GM18858 (cell line): ENCODE data around the gene RHBDF1.
"Not testable (repeated sequence)": the region's sequence is repeated elsewhere in the genome, so short reads cannot be mapped to it uniquely, and the experiment has no call there.

Experiments used
- ATAC-seq: cut with Tn5 transposase; IDR thresholded peaks from one replicate; pipeline ENCODE4 v1.9.1; 2021; ENCODE audit not compliant: unreplicated experiment

RHBDF1 gene

GRCh38 chr16:37511-37910, 34.9 kb downstream of the RHBDF1 start:
- ATAC-seq: no peak

GRCh38 chr16:36336-36984, 36.0 kb downstream of the RHBDF1 start:
- ATAC-seq: no peak

GRCh38 chr16:35678-36305, 36.6 kb downstream of the RHBDF1 start:
- no peak for ATAC-seq

GRCh38 chr16:35011-35677, 37.3 kb downstream of the RHBDF1 start:
- ATAC-seq: no peak

GRCh38 chr16:34648-34987, 37.8 kb downstream of the RHBDF1 start:
- ATAC-seq: no peak

DNA sequence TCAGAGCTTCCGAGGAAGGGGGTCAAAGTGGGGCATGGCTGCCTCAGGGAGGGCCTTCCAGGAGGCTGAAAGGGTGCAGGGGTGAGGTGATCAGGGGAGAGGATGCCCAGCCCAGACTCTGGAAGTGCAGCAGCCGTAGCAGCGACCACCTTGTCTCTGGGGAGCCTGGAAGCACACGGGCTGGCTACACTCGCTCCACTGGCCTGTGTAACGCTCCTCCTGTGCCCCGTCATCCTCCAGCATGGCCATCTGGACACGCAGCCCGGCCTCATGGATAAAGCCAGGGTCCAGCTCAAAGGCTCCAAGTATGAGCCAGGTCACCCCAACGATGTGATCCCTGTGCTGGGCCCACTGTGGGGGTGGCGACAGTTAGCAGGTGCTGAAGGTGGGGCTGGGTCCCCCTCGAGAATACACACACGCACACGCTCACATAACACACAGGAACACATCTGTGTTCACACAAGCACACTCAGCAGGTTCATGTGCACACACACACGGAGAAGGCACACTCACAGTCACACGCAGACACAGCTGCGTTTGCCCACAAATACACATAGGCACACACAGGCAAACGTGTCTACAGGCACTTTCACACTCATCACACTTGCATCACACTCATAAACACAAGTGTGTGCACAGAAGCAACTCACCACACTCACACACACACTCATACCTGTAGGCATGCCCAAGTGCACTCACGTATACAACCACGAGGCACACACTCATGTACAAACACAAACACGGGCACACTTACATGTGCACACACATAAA, 38.4 kb downstream of the RHBDF1 start:
- ATAC-seq: no peak

GRCh38 chr16:33154-33876, 39.1 kb downstream of the RHBDF1 start:
- ATAC-seq: not testable (repeated sequence)

DNA sequence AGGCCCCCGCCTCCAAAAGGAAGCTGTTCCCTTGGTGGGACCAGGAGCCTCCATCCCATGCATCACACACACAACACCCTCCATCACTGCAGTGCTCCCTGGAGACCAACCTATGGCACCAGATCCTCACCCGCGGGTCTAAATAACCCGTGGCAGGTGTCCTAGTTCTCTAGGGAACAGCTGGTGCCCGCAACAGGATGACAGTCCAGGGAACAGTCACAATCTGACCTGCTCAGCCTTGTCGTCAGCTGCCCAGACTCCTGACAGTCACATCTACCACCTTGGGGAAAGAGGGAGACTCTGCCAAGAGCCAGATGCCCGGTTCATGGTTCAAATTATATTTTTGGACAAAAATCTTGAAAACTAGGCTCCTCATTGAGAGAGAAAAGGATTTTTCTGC, 41.8 kb downstream of the RHBDF1 start:
- not testable (repeated sequence) for ATAC-seq

- not testable (repeated sequence) for ATAC-seq
These were observed 46.5 kb downstream of the RHBDF1 start for GRCh38 chr16:25926-26348.

DNA sequence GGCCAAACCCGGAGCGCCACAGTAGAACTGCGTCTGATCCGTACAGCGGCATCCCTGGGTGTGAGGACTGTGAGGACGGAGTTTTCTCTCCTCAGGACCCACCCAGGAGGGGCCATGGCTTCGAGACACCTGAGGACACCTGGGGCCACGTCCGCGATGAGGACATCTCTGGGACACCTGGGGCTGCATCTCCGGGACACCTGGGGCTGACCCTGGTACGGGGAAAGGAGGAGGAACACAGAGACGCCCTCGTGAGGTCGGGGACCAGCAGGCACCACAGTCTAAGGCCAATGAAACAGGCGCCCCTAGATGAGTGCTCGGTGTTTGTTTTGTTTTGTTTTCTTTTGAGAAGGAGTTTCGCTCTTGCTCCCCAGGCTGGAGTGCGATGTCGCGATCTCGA, 48.3 kb downstream of the RHBDF1 start:
- ATAC-seq: not testable (repeated sequence)

DNA sequence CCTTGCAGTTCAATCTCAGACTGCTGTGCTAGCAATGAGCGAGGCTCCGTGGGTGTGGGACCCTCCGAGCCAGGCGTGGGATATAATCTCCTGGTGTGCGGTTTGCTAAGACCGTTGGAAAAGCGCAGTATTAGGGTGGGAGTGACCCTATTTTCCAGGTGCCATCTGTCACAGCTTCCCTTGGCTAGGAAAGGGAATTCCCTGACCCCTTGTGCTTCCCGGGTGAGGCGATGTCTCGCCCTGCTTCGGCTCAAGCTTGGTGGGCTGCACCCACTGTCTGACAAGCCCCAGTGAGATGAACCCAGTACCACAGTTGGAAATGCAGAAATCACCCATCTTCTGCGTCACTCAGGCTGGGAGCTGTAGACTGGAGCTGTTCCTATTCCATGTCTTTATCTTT, 51.5 kb downstream of the RHBDF1 start:
- not testable (repeated sequence) for ATAC-seq

DNA sequence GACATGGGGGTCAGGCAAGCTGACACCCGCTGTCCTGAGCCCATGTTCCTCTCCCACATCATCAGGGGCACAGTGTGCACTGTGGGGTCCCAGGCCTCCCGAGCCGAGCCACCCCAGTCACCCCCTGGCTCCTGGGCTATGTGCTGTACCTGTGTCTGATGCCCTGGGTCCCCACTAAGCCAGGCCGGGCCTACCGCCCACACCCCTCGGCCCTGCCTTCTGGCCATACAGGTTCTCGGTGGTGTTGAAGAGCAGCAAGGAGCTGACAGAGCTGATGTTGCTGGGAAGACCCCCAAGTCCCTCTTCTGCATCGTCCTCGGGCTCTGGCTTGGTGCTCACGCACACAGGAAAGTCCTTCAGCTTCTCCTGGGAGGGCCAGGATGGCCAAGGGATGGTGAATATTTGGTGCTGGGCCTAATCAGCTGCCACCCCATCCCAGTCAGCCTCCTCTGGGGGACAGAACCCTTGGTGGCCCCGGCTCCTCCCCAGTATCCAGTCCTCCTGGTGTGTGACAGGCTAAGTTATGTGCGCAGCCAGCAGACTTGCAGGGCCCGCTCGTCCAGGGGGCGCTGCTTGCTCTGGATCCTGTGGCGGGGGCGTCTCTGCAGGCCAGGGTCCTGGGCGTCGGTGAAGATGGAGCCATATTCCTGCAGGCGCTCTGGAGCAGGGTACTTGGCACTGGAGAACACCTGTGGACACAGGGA, 55.2 kb downstream of the RHBDF1 start:
- ATAC-seq: not testable (repeated sequence)

DNA sequence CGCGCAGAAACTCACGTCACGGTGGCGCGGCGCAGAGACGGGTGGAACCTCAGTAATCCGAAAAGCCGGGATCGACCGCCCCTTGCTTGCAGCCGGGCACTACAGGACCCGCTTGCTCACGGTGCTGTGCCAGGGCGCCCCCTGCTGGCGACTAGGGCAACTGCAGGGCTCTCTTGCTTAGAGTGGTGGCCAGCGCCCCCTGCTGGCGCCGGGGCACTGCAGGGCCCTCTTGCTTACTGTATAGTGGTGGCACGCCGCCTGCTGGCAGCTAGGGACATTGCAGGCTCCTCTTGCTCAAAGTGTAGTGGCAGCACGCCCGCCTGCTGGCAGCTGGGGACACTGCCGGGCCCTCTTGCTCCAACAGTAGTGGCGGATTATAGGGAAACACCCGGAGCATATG, 61.7 kb downstream of the RHBDF1 start:
- ATAC-seq: not testable (repeated sequence)

DNA sequence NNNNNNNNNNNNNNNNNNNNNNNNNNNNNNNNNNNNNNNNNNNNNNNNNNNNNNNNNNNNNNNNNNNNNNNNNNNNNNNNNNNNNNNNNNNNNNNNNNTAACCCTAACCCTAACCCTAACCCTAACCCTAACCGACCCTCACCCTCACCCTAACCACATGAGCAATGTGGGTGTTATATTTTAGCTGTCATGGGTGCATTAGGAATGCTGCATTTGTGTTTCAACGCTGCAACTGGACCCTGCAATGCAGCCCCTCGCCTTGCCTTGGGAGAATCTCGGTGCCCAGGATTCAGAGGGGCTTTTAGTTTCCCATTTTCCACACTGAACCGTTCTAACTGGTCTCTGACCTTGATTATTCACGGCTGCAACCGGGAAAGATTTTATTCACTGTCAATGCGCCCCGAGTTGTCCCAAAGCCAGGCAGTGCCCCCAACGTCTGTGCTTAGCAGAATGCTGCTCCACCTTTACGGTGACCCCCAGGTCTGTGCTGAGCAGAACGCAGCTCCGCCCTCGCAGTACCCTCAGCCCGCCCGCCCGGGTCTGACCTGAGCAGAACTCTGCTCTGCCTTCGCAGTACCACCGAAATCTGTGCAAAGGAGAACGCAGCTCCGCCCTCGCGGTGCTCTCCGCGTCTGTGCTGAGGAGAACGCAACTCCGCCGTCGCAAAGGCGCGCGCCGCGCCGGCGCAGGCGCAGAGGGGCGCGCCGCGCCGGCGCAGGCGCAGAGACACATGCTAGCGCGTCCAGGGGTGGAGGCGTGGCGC, 62.3 kb downstream of the RHBDF1 start:
- ATAC-seq: no peak
